ENCODE results near the gene NWD2.
"Not testable (repeated sequence)": the region's sequence is repeated elsewhere in the genome, so short reads cannot be mapped to it uniquely, and the experiment has no call there.

The NWD2 gene

DNA sequence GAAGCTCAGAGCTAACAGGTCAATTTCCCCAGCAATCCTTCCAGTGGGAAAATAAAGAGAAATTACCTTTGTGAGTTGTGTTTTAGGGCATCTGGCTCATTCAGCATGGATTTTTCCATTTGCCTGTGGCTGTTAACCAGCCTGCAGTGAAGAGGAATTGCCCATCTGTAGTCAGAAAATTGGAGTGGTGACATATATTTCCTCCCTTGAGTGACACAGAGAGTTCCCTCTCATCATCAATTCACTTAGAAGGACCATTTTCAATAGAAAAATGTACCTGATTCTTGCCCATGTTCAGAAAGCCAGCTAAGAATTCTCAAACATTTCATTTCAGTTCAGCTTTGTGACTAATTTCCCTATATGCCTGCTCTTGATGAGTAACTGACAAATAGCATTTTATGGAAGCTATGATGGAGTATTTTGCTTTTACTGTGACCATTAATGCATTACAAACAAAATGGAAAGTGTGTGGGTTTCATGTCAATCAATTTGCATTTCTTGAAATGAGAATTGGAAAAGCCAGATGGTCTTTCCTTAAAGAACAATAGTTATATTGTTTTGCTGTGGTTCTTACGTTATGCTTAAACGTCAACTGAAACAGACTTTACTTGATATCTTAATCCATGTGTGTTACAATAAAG is 155.8 kb downstream of the NWD2 start:
- no peak for DNase-seq

DNA sequence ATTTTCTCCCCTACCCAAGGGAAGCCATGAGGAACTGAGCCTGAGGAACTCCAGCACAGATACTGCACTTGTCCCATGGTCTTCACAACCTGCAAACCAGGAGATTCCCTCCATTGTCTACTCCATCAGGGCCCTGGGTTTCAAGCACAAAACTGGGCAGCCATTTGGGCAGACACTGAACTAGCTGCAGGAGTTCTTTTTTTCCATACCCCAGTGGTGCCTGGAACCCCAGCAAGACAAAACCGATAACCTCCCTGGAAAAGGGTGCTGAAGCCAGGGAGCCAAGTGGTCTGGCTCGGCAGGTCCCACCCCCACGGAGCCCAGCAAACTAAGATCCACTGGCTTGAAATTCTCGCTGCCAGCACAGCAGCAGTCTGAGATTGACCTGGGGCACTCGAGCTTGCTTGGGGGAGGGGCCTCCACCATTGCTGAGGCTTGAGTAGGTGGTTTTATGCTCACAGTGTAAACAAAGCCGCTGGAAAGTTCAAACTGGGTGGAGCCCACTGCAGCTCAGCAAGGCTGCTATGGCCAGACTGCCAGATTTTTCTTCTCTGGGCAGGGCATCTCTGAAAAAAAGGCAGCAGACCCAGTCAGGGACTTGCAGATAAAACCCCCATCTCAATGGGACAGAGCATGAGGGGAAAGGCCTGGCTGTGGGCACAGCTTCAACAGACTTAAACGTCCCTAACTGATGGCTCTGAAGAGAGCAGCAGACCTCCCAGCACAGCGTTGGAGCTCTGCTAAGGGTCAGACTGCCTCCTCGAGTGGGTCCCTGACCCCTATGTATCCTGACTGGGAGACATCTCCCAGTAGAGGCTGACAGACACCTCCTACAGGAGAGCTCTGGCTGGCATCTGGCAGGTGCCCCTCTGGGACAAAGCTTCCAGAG is 163.6 kb downstream of the NWD2 start:
- not testable (repeated sequence) for DNase-seq

DNA sequence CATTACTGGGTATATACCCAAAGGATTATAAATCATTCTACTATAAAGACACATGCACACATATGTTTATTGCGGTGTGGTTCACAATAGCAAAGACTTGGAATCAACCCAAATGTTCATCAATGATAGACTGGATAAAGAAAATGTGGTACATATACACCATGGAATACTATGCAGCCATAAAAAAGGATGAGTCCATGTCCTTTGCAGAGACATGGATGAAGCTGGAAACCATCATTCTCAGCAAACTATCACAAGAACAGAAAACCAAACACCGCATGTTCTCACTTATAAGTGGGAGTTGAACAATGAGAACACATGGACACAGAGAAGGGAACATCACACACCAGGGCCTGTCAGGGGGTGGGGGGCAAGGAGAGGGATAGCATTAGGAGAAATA is 169.1 kb downstream of the NWD2 start:
- DNase-seq = not testable (repeated sequence)

DNA sequence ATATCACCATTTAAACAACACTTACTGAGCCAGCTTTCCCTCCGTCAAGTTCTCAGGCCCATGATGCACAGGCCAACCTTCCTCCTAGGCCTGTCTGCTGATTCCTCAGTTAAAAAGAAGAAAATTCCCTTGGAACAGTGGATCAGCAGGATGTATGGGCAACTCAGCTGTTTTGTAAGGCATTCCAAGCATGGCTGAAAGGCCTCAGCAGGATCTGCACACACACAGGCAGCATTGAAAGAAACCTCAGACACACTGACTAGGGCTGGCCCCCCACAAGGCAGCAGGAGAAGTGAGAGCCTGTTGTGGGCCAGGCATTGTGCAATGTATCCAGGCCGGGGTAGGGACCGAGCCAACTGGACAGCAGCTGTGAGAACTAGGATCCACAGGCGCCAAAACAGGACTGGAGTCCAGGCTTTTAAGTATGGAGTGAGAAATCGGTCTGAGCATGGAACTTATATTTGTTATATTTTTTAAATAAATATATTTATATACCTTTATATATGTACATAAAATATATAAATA is 171.4 kb downstream of the NWD2 start:
- DNase-seq = no peak

DNA sequence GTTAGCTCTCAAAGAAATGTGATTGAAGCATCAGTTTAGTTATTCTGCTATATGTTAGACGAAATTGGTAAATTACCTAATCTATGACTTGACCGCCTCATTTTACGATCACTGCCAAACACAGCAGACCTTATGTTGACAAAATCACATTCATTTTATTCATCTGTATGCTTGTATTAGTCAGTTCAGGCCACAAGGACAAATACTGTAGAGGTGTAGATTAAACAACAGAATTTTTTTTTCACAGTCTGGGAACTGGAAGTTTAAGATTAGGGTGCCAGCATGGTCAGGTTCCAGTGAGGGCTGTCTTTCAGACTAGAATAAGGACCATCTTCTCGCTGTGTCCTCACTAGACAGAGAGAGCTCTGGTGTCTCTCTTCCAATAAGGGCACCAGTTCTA is 177.1 kb downstream of the NWD2 start:
- DNase-seq = no peak

DNA sequence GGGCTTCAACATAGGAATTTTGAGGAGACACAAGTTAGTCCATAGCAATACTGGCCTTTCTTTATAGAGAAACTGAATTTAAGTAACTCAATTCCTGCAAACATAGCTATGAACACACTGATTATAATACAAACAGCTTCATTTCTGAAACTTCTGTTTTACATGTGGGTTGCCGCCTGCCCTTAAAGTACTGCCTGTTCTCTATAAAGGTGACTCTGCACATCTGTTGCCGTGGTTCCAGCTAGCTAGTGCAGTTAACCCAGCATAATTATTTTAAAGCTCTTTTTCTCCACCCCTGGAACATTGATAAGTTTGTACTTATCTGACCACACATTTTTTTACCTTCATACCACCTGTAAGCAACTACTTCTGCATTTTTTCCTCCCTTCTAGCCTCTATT is 177.6 kb downstream of the NWD2 start:
- no peak for DNase-seq

DNA sequence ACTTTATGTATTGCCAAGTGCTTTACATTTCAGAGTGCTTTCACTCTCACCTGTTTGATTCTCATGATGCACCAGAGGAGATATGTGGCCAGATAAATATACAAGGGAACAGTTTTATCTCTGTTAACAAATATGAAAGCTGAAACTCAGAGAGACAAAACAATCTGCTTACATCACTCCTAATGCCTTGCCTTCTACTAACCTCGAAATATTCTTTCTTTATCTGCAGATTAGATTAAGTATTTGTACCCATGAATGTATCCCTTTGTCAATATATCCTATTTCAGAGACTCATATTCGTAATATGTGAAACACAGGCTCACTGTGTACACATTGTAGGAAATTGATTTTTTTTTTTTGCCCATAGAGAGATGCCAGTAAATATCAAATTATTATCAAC is 178.1 kb downstream of the NWD2 start:
- no peak for DNase-seq

DNA sequence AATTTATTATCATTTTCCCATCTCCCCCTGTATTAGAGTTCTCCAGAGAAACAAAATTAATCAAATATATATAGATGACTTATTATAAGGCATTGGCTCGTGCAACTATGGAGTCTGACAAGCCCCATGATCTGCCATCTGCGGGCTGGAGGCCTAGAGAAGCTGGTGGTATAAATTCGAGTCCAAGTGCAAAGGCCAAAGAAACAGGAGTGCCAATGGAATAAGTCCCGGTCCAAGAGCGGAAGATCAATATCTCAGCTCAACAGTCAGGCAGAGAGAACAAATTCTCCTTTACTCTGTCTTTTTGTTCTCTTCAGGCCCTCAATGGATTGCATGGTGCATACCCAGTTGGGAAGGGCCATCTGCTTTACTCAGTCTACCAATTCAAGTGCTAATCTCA is 178.8 kb downstream of the NWD2 start:
- no peak for DNase-seq

DNA sequence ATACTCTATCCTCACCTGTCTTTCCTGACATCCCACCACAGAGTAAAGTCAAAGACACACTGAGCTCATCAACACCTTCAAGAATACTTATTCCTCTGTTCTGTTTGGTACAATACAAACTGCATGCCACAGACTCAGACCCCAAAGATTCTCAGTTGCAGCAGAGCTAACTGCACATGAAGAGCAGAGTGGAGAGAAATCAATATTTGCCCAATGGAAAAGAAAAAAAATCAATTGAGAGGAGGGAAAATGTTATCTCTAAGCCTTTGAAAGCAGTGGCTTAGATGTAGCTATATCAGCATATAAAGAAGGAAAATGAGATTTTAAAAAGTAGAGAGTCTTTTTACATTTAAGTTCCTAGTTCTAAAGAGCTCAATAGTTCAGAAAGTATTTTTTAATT is 180.2 kb downstream of the NWD2 start:
- DNase-seq = no peak

DNA sequence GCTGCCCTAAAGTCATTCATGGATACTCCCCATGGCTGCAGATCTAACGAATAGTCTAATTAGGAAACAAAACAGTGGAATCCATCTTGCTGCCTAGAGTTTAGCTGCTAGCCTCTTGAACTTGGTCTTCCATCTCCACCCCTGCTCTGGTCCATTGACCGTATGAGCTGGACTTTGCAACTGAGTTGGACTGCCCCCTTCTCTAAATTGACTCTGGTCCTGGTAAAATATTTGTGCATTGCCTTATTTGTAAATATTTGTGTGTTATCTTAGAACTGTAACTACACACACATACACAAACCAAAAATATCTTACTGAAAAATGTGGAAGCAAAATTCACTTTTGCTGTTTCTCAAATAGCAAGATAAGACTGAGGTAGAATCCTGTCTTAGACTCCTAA is 181.3 kb downstream of the NWD2 start:
- DNase-seq = no peak

DNA sequence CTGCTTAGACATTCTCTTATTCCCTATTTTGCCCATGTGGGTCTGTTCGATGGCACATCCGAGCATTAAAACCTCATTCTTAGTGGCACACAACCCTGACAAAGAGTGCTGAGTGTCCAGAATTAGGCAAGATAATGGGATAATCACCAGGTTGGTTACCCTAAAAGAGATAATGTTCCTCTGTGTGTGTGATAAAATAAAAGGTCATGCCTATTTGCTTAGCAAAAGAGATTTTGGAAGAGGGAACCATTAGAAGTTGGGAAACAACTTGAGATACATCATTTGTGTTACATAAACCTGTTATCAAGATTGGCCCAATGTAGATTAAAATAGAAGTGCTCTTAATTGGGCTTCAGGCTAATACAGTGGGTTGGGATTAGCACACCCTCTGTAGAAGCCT is 182.7 kb downstream of the NWD2 start:
- no peak for DNase-seq

DNA sequence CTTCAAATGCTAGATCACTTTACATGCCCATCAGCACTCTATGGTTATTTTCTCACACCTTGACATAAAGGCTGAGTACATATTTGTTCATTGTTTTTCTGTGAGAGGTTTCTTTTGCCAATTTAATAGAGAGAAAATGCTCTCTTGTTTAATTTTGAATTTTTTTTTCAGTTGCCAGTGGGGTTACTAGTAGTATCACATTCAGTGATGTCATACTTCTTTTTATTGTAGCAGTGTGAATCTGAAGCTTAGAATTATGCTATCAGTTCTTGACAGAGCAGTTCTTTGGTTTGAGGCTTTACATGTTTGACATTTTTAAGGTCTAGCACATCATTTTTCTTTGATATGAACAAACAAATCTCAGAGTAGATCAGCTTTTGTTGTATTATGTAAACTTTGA is 185.4 kb downstream of the NWD2 start:
- no peak for DNase-seq

DNA sequence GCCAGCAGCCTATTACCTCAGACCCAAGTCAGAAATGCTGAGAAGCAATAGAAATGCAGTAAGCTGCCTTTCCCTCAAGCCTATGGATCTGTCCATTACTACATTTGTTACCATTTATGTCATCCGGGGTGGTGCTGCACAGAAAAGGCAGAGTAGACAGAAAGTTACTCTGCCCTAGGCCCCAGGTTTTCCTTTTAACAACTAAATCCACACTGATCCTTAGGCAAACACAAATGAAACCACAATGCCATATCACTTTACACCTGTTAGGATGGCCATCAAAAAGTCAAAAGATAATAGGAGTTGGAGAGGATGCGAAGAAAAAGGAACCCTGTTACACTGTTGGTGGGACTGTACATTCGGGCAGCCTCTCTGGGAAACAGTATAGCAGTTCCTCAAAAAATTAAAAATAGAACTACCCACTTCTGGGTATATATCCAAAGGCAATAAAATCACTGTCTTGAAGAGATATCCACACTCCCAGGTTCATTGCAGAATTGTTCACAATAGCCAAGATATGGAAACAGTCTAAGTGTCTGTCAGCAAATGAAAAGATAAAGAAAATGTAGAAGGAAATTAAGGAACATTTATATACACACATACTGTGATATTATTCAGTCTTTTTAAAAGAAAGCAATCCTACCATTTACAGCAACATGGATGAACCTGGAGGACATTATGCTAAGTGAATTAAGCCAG is 186.3 kb downstream of the NWD2 start:
- no peak for DNase-seq

DNA sequence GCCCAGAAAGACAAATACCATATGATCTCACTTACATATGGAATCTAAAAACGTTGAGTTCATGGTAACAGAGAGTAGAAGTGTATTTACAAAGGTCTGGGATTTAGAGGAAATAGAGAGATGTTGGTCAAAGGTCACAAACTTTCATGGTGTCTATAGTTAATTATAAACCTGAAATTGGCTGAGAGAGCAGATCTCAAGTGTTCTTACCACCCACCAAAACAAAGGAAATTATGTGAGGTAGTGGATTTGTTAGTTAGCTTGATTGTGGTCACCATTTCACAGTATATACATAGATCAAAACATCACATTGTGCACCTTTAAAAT is 186.8 kb downstream of the NWD2 start:
- no peak for DNase-seq

DNA sequence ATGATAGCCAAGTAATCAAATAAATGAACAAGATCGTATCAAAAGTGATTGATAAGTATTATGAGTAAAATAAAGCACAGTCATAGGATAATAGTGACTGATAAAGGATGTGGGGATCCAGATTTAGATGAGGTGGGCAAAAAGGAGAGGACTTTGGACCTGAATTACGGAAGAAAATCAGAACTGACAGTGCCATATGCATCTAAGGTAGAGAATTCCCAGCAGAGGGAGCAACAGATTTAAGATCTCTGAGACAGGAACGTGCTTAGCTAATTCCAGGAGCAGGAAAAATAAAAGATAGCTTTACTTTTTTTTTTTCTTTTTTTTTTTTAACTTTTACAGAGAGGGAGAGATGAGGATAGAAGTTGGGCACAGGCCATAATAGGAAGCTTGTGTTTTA is 189.9 kb downstream of the NWD2 start:
- no peak for DNase-seq

DNA sequence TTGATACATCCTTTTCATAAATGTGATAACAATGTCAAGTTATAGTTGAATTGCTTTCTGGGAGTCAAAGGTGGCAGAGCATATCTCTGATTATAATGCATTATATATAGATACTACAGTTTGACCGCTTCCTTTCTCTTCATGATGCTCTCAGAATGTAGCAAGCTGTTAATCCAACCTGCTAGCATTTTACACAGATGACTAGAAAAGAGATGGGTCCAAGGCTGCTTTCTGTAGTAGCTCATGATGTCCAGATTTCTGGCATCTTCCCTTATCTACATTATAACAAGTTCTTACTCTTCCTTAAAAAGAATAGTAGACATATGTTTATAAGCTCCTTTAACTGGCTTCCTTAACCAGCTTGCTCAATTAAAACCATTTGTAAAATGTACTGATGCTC is 192.0 kb downstream of the NWD2 start:
- DNase-seq = no peak

DNA sequence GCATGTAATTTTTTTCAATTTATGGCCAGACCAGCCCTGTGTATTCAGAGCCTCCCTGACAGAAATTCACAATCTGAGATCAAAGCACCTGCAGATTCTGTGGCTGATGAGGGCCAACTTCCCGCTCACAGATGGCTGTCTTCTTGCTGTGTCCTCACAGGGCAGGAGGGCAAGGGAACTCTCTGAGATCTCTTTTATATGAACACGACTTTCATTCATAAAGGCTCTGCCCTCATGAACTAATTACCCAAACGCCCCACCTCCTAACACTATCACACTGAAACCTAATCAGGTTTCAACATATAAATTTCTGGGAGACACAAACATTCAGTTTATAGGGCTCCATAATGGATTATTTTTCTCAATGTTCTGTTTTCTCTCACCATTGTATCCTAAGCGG is 192.6 kb downstream of the NWD2 start:
- DNase-seq = no peak

DNA sequence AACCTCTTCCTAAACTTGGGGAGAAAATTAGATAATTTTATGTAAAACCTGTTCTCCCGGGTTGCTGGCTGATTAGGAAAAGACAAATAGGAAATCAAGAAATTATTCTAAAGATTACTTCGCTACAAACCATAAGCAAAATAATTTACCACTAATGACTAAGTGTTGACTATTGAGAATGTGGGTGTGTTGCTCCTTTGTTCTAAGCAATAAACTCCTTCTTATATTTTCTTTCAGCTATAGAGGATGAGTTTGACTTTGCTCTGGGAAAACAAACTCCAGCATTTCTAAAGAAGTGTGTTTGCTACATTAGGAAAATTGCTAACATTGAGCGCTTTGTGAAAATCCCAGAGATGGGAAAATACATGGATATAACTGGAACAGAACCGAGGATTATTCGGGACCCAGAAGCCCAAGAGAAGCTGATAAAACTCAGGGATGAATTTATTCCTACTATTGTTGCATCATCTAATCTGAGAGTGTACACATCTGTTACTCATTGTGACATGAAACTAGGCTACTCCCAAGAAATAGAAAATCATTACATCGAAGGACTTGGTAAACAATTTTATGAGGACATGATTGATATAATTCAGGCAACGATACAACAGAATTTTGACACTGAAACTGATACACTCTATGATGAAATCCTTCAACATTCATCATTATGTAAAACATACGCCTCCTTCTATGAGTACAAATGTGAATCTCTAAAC is 194.2 kb downstream of the NWD2 start:
- DNase-seq = no peak

DNA sequence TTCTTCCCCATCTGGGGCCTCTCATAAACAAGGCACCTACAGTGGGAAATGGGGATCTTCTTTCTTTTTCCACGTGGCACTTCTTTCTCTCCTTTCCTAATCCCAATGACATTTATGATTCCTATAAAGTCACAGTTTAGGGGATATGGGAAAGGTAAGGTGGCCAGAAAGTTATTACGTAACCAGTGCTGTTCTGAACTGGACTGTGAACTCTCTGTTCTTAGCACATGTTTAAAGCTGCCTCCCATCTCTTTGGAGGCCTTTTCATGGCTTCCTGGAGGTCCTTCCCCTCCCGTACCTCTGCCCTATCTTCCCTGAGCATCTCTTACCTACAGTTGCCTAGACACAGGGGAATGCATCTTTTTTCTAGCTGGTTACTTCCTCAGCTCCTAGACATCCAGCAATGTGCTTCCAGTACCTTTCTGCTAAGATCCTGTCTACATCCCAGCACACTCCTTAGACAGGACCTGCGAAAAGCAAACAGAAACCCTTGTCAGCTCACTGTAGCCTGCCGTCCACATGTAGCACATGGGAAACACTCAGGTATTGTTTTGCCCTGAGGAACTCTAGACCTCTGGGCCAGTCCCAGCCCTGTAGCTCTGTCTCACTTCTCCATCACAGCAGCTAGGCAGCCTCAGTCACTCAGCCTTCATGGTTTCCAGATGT is 195.4 kb downstream of the NWD2 start:
- DNase-seq = no peak

DNA sequence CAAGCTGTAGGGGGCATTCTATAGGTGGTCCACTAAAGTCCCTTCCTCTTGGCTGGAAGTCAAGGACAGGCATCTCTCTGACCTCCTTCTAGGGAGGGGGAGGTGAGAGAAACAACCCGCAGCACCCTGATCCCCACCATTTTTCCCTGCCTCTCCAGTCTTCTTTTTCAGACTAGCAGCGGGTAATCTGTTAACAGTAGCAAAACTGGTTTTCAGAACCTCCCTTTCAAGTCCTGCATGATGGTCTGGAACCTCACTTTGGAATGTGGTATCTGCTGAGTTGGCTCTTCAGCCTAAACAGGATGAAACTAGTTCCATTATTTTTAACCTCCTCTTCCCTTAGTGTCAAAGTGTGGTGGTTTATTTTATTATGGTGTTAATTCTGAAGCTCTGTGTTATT is 196.0 kb downstream of the NWD2 start:
- DNase-seq = no peak

DNA sequence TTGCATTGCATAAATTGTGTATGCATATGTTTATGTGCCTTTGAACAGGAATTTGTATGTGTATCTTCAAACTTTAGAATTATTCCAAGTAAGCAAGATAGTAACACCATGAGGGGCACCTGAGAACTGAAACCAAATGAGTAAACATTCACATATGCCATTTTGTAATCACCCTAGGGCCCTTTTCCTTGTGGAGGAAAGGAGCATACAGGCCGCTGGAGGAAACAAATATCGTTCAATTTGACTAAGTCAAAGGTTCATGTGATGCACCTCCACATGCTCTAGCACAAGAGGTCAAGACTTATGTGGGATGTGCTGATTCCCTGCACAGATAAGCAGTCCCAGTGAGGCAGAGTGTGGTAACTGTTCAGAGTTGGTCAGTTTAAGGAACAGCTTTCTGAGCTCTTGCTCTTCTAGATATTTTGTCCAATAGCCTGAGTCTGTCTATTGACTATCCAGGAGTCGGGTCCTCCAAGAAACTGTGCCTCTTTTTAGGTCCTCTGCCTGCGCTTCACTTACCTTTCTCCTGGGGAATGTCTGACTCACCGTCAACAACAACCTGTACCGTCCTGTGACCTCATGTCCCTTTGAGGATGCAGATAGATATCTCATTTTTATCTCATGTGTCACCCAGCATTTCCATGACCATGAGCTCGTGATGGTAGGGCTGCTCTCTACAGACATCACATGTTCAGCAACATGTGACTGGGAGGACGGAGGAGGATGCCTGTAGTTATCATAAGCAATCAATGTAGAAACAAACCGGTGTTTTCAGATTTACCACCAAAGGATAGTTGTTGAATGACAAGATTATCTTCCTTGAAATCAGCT is 196.9 kb downstream of the NWD2 start:
- no peak for DNase-seq

DNA sequence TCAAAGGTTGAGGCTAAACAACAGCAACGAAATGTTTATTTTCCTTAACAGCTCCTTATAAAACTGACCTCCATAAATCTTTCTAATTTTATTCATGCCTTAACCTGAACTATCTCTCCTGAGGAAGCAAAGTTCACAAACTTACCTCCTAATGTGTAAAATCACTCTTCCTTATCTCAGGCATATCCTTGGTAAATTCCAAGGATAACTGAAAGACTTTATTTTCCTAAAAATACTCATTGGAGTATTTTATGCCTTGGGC is 197.4 kb downstream of the NWD2 start:
- DNase-seq = no peak
